Measurements from ENCODE around the gene CELSR3.
A peak's percentile ranks its signal among the peaks of the same experiment; 100 is the strongest.

CELSR3 gene

GRCh38 chr3:48617559-48617958 lies 45.1 kb downstream of the CELSR3 start:
- Histone ChIP-seq H3K9me3 (ENCODE audit: control insufficient read depth, insufficient read depth, low read depth, low read length) (peaks cover 24% of the 10 kb centered on the region), H3K4me1 (ENCODE audit: control insufficient read depth, insufficient read depth, low read length) (no peaks in the 10 kb centered on the region), H3K4me3 (ENCODE audit: low read depth, low read length) (no peak overlapping the region), H3K36me3 (ENCODE audit: control insufficient read depth, insufficient read depth, low read length) (peaks cover 14% of the 10 kb centered on the region), H3K27ac (ENCODE audit: low read depth, low read length) (no peak overlapping the region), H3K9ac (ENCODE audit: low read length) (no peak overlapping the region), H3K27me3 (ENCODE audit: control insufficient read depth, insufficient read depth, low read length) (no peaks in the 10 kb centered on the region)

DNA sequence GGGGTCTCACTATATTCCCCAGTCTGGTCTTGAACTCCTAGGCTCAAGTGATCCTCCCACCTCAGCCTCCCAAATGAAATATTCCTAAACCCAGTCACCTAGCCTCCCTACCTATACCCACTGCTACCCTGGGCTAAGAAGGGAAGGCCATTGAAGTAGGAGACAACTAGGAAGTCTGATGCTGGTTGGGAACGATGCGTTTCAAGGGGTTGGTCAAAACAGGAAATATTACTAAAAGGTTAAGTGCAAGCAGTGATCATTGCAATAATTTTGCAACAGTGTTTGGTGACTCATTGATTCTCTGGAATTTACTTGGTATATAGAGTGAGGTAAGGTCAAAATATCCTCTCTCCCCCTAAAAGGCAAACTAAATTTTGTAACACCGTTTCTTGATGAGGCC lies 48.6 kb downstream of the CELSR3 start:
- peaks cover 24% of the 10 kb centered on the region for H3K9me3 ChIP-seq (ENCODE audit: control insufficient read depth, insufficient read depth, low read depth, low read length)
- H3K4me1 ChIP-seq (ENCODE audit: control insufficient read depth, insufficient read depth, low read length) = no peaks in the 10 kb centered on the region
- H3K27ac ChIP-seq (ENCODE audit: low read depth, low read length) = no peak overlapping the region
- no peaks in the 10 kb centered on the region; the same call in 1 of the 2 replicates for H3K36me3 ChIP-seq (ENCODE audit: control insufficient read depth, insufficient read depth, low read length)
- H3K27me3 ChIP-seq (ENCODE audit: control insufficient read depth, insufficient read depth, low read length) = no peaks in the 10 kb centered on the region; the same call in 1 of the 2 replicates
- no peak overlapping the region for H3K9ac ChIP-seq (ENCODE audit: low read length)
- H3K4me3 ChIP-seq (ENCODE audit: low read depth, low read length) = no peak overlapping the region

DNA sequence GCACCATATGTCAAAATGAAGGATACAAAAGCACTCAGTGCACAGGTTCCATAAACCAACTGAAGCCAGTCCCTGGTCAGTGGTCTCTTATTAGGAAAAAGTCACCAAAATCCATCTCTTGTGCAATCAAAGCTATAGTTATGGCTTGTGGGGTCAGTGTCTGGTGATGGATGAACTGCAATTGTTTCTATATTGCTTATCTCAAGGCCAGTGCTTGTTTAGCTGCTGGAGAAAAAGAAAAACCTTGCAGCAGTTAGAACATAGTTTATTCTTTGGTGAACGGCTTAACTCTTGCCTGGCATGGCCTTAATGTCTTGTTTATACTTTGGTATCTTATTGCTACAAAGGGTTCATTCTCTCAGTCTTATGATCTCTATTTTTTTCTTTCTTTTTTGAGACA lies 50.4 kb downstream of the CELSR3 start:
- Histone ChIP-seq H3K4me1 (ENCODE audit: control insufficient read depth, insufficient read depth, low read length) (0 out of 2 replicates have a peak, but pooled peaks cover 5% of the 10 kb centered on the region), H3K9me3 (ENCODE audit: control insufficient read depth, insufficient read depth, low read depth, low read length) (peaks cover 10% of the 10 kb centered on the region), H3K27me3 (ENCODE audit: control insufficient read depth, insufficient read depth, low read length) (no peaks in the 10 kb centered on the region; the same call in 1 of the 2 replicates), H3K4me3 (ENCODE audit: low read depth, low read length) (no peak overlapping the region), H3K9ac (ENCODE audit: low read length) (no peak overlapping the region), H3K27ac (ENCODE audit: low read depth, low read length) (no peak overlapping the region), H3K36me3 (ENCODE audit: control insufficient read depth, insufficient read depth, low read length) (peaks cover 10% of the 10 kb centered on the region)

- Histone ChIP-seq H3K9me3 (ENCODE audit: control insufficient read depth, insufficient read depth, low read depth, low read length) (no peaks in the 10 kb centered on the region), H3K27ac (ENCODE audit: low read depth, low read length) (peak within 1 kb of the TSS; percentile 87), H3K4me3 (ENCODE audit: low read depth, low read length) (peak within 1 kb of the TSS; percentile 96), H3K36me3 (ENCODE audit: control insufficient read depth, insufficient read depth, low read length) (peaks cover 30% of the 10 kb centered on the region), H3K9ac (ENCODE audit: low read length) (peak within 1 kb of the TSS; percentile 95), H3K27me3 (ENCODE audit: control insufficient read depth, insufficient read depth, low read length) (no peaks in the 10 kb centered on the region; the same call in 1 of the 2 replicates), H3K4me1 (ENCODE audit: control insufficient read depth, insufficient read depth, low read length) (0 out of 2 replicates have a peak, but pooled peaks cover 5% of the 10 kb centered on the region)
Measured at GRCh38 chr3:48609088-48610005, 53.3 kb downstream of the CELSR3 start, which contains the start of gene UQCRC1. TSS of gene UQCRC1 (minus strand) at chr3:48609646. CDS start at chr3:48609620, 26 bp downstream.

- Histone ChIP-seq H3K9me3 (ENCODE audit: control insufficient read depth, insufficient read depth, low read depth, low read length) (no peaks in the 10 kb centered on the region), H3K36me3 (ENCODE audit: control insufficient read depth, insufficient read depth, low read length) (peaks cover 48% of the 10 kb centered on the region), H3K9ac (ENCODE audit: low read length) (no peak overlapping the region), H3K27me3 (ENCODE audit: control insufficient read depth, insufficient read depth, low read length) (no peaks in the 10 kb centered on the region; the same call in 1 of the 2 replicates), H3K4me3 (ENCODE audit: low read depth, low read length) (no peak overlapping the region), H3K27ac (ENCODE audit: low read depth, low read length) (no peak overlapping the region), H3K4me1 (ENCODE audit: control insufficient read depth, insufficient read depth, low read length) (0 out of 2 replicates have a peak, but pooled peaks cover 5% of the 10 kb centered on the region)
Measured at GRCh38 chr3:48607519-48607918, 55.2 kb downstream of the CELSR3 start.

GRCh38 chr3:48601622-48601994 lies 61.1 kb downstream of the CELSR3 start:
- Histone ChIP-seq H3K36me3 (ENCODE audit: control insufficient read depth, insufficient read depth, low read length) (peaks cover 95% of the 10 kb centered on the region), H3K9ac (ENCODE audit: low read length) (no peak overlapping the region), H3K4me1 (ENCODE audit: control insufficient read depth, insufficient read depth, low read length) (peaks cover 26% of the 10 kb centered on the region; the same call in 1 of the 2 replicates), H3K27ac (ENCODE audit: low read depth, low read length) (no peak overlapping the region), H3K27me3 (ENCODE audit: control insufficient read depth, insufficient read depth, low read length) (no peaks in the 10 kb centered on the region), H3K4me3 (ENCODE audit: low read depth, low read length) (no peak overlapping the region), H3K9me3 (ENCODE audit: control insufficient read depth, insufficient read depth, low read depth, low read length) (no peaks in the 10 kb centered on the region)

GRCh38 chr3:48600711-48601621 lies 61.7 kb downstream of the CELSR3 start:
- Histone ChIP-seq H3K9me3 (ENCODE audit: control insufficient read depth, insufficient read depth, low read depth, low read length) (no peaks in the 10 kb centered on the region), H3K9ac (ENCODE audit: low read length) (no peak overlapping the region), H3K36me3 (ENCODE audit: control insufficient read depth, insufficient read depth, low read length) (peaks cover 92% of the 10 kb centered on the region), H3K27me3 (ENCODE audit: control insufficient read depth, insufficient read depth, low read length) (no peaks in the 10 kb centered on the region), H3K4me1 (ENCODE audit: control insufficient read depth, insufficient read depth, low read length) (peaks cover 32% of the 10 kb centered on the region), H3K27ac (ENCODE audit: low read depth, low read length) (no peak overlapping the region), H3K4me3 (ENCODE audit: low read depth, low read length) (no peak overlapping the region)

GRCh38 chr3:48599509-48600285 lies 63.0 kb downstream of the CELSR3 start:
- H3K36me3 ChIP-seq (ENCODE audit: control insufficient read depth, insufficient read depth, low read length) = peaks cover 79% of the 10 kb centered on the region
- H3K9me3 ChIP-seq (ENCODE audit: control insufficient read depth, insufficient read depth, low read depth, low read length) = no peaks in the 10 kb centered on the region
- no peak overlapping the region for H3K9ac ChIP-seq (ENCODE audit: low read length)
- peaks cover 40% of the 10 kb centered on the region for H3K4me1 ChIP-seq (ENCODE audit: control insufficient read depth, insufficient read depth, low read length)
- no peak overlapping the region for H3K27ac ChIP-seq (ENCODE audit: low read depth, low read length)
- peaks cover 1% of the 10 kb centered on the region; the same call in 1 of the 2 replicates for H3K27me3 ChIP-seq (ENCODE audit: control insufficient read depth, insufficient read depth, low read length)
- H3K4me3 ChIP-seq (ENCODE audit: low read depth, low read length) = no peak overlapping the region

GRCh38 chr3:48599077-48599501 lies 63.6 kb downstream of the CELSR3 start:
- Histone ChIP-seq H3K36me3 (ENCODE audit: control insufficient read depth, insufficient read depth, low read length) (peaks cover 73% of the 10 kb centered on the region), H3K27ac (ENCODE audit: low read depth, low read length) (peak overlapping the region; percentile 68; the same call in 1 of the 2 replicates), H3K27me3 (ENCODE audit: control insufficient read depth, insufficient read depth, low read length) (peaks cover 7% of the 10 kb centered on the region; the same call in 1 of the 2 replicates), H3K4me1 (ENCODE audit: control insufficient read depth, insufficient read depth, low read length) (peaks cover 46% of the 10 kb centered on the region), H3K9me3 (ENCODE audit: control insufficient read depth, insufficient read depth, low read depth, low read length) (no peaks in the 10 kb centered on the region), H3K4me3 (ENCODE audit: low read depth, low read length) (no peak overlapping the region), H3K9ac (ENCODE audit: low read length) (peak overlapping the region; percentile 29)

All from HUES6 (cell line).